ENCODE measurements around the gene MCC.
A peak's percentile ranks its signal among the peaks of the same experiment; 100 is the strongest.

The MCC gene

GRCh38 chr5:113031104-113031503 lies 457.1 kb downstream of the MCC start:
- no peak for DNase-seq (ENCODE audit: low spot score)

GRCh38 chr5:113029614-113030013 lies 458.6 kb downstream of the MCC start:
- DNase-seq (ENCODE audit: low spot score), result no peak

GRCh38 chr5:113027431-113027830 lies 460.8 kb downstream of the MCC start:
- DNase-seq (ENCODE audit: low spot score), result no peak

GRCh38 chr5:113027015-113027414 lies 461.2 kb downstream of the MCC start:
- DNase-seq (ENCODE audit: low spot score), result no peak

- no peak for DNase-seq (ENCODE audit: low spot score)
Observed at GRCh38 chr5:113026211-113026610, 462.0 kb downstream of the MCC start.

DNA sequence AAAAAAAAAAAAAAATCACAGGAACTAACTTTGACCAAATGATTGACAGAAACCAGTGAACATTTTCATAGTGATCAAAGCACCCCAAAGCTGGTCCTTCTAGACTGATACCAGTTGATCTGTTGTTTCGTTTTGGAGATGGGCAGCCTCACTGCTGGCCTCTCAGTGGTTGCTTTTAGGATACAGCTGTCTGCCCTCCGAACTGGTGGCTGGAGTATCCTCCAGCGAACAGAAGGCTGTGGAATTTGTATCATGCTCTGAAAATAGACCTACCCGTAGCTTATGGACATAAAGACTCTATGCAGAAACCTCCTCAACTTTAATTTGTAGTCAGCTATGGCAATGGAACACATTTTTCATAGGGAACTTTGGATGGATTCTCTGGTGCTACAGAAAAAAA lies 462.7 kb downstream of the MCC start:
- no peak for DNase-seq (ENCODE audit: low spot score)

DNA sequence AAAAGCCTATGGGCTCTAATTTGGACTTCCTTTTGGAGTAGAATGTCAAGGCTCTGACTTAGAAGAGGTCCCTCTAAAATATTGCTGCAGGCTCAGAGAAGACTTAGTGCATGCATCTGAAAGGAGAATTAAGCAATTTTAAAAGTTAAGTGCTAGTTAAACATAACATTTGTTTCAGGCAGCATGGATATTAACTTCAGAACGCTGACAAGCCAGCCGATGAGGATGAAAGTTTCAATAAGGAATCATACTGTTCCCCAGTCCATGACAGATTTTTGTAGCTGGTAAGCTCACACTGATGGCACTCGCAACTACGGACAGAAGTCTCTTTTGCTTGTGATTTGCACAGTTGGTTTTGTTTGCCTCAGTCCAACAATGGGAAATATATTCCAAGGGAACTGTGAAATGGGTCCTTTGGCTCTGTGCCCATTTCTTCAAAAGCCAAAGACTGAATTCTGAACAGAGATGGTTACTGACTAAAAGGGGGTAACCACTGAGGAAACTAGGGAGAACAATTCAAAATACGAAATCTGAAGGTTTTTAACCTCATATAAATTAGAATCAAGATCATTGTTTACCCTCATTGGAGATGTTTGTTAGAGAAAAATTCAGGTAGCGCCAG lies 464.1 kb downstream of the MCC start:
- DNase-seq (ENCODE audit: low spot score), result no peak

GRCh38 chr5:113022661-113023060 lies 465.6 kb downstream of the MCC start:
- peak; percentile 68 for DNase-seq (ENCODE audit: low spot score)

DNA sequence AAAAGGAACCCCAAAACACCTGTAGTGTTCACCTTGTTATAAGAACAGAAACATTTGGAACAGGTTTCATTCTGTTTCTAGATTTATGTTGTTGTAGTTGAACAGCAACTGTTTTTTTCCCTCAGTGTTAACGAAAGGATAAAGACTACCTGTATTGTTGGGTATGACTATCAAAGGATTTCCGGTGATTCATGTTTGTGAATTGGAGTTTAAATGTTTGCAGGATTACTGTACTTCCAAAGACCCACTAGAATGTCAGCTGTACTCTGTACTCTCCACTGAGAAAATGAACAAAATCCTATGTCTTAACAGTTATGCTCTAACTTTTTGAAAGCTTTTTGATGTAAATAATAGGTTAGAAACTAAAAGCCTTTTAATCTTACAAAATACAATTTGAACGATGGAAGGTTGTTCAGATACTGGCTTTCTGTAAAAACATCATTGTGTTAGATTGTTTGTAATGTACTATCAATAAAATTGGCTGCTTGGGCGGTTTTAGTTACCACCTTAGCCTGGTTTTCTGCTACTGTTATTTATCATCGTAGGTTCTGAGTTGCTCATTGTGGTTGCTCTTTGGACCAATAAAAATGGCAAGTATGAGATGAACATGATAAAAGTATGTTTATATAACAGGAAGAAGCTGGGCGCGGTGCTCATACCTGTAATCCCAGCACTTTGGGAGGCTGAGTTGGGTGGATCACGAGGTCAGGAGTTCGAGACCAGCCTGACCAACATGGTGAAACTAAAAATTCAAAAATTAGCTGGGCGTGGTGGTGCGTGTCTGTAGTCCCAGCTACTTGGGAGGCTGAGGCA lies 467.6 kb downstream of the MCC start:
- peak; percentile 95 for DNase-seq (ENCODE audit: low spot score)

DNA sequence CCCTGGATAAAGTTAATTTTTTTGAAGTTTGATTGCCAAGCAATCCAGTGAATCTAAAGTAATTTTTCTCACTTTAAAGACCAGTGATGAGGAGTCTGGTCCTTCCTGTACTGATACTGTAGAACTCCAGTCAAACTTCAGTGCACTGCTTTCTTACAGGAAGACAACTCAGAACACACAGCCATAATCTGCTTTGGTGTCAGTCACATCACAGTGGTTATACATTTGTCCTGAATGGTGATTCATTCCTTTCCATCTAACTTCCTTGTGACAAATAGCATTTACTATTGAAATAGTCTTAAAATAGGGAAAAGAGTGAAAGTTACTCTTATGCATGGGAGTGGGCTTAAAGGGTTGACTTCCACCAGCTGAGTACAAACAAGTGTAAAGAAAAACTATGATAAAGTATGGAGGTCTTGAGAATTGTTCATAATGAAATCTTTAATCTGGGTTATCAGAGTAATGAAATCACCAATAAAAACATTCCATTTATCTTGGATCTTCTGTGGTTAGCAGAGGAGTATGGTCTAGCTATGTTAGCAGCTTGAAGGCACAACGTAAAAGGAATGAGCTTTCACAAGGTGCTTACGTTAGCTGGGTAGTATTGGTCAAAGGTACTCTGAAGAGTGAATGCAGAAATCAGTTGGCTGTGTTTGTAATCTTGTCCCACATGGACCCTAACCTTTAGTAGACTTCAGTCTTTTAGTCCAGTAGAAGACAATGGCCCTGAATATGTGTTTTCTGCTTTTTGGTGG lies 470.2 kb downstream of the MCC start:
- no peak for DNase-seq (ENCODE audit: low spot score)

GRCh38 chr5:113005454-113005853 lies 482.8 kb downstream of the MCC start:
- no peak for DNase-seq (ENCODE audit: low spot score)

GRCh38 chr5:113003763-113004162 lies 484.5 kb downstream of the MCC start:
- DNase-seq (ENCODE audit: low spot score), result no peak

- no peak for DNase-seq (ENCODE audit: low spot score)
Observed at GRCh38 chr5:113002423-113002822, 485.8 kb downstream of the MCC start.

GRCh38 chr5:113000466-113000865 lies 487.8 kb downstream of the MCC start:
- DNase-seq (ENCODE audit: low spot score), result no peak

- DNase-seq (ENCODE audit: low spot score), result no peak
Observed at GRCh38 chr5:112998296-112998695, 490.0 kb downstream of the MCC start.

GRCh38 chr5:112996830-112997374 lies 491.4 kb downstream of the MCC start:
- no peak for DNase-seq (ENCODE audit: low spot score)

GRCh38 chr5:112995764-112996618 lies 492.3 kb downstream of the MCC start:
- DNase-seq (ENCODE audit: low spot score), result peak; percentile 58

DNA sequence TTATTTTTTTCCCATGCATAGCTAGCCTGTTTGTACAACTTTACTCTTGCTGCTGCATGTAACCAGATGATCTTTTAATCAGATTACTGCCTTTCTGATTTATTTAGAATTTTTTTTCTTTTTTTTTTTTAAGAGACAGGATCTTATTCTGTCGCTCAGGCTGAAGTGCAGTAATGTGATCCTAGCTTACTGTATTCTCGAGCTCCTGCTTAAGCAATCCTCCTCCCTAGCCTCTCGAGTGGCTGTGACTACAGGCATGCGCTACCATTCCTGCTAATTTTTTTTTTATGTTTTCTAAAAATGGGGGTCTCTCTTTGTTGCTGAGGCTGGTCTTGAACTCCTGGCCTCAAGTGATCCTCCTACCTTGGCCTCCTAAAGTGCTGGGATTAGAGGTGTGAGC lies 502.0 kb downstream of the MCC start:
- DNase-seq (ENCODE audit: low spot score), result no peak

DNA sequence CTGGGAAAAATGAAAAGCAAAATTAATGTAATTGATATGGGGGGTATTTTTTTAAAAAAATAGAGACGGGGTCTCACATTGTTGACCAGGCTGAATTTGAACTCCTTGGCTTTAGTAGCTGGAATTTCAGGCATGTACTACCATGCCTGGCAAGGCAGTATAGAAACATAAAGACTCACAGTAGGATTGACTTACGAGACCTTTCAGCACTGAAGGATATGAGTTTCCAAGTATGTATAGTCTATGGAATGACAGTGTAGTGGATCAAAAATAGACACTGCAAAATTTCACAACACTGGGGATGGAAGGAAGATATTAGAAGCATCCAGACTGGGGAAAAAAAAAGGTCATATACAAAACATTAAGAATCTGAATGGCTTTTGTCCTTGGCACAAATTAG lies 504.9 kb downstream of the MCC start:
- no peak for DNase-seq (ENCODE audit: low spot score)

- no peak for DNase-seq (ENCODE audit: low spot score)
Observed at GRCh38 chr5:112979723-112980122, 508.5 kb downstream of the MCC start.

DNA sequence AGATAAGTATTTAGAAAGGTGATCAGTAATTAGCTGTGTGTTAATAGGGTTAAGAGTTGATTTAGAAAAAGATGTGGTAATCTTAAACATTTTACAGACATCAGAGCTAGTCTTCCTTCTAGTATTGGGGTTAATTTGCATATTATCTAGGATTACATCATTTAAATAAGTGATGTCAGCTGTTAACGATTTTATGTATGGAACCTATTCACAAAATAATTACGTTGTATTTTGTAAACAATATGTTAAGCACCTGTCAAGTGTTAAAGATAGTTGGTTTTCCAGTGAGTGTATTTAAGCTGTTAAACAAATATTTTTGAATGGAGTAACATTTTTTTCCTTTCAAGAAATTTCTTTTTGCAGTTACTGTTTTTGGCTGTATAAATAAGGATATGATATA lies 509.4 kb downstream of the MCC start:
- peak; percentile 62 for DNase-seq (ENCODE audit: low spot score)

- DNase-seq (ENCODE audit: low spot score), result peak; percentile 30
Observed at GRCh38 chr5:112977440-112977861, 510.8 kb downstream of the MCC start.

Data from SW480 (cell line).